Measurements from ENCODE around the gene KBTBD12. TPM values are rescaled to one million over a fixed set of nuclear protein-coding genes. Genes with fewer than 3 reads are reported as not detected.

The KBTBD12 gene
- total and polyA plus RNA-seq, 2 of the 13 experiments (the other 11 are each of a cell fraction or from before 2014, with no cell fraction given): not detected

- Histone ChIP-seq H3K4me2 (ENCODE audit: low read depth, low read length) (no peak overlapping the region), H3K27me3 (ENCODE audit: control insufficient read depth in 1 of 2, insufficient read depth in 2 of 2, low read length in 2 of 2) (peaks cover 3 to 26% of the 10 kb centered on the region in 2 experiments; a peak in 4 of 5 replicates), H3K36me3 (replicated peaks in 1 of 2; ENCODE audit: control insufficient read depth in 1 of 2, insufficient read depth in 2 of 2, low read length in 2 of 2) (no peaks in the 10 kb centered on the region), H3K27ac (ENCODE audit: extremely low read length, insufficient read depth, low read length) (no peak overlapping the region), H4K20me1 (ENCODE audit: insufficient read depth, low read length) (no peaks in the 10 kb centered on the region), H3K79me2 (ENCODE audit: insufficient read depth, low read length) (no peaks in the 10 kb centered on the region), H3K9ac (ENCODE audit: insufficient read depth, low read depth, low read length) (no peak overlapping the region), H3K4me3 (replicated peaks in 1 of 3; ENCODE audit: insufficient read depth in 1 of 3, low read depth in 2 of 3, low read length in 3 of 3) (no peak overlapping the region), H3K9me3 (ENCODE audit: low read length) (no peaks in the 10 kb centered on the region), H2AFZ (ENCODE audit: low read length) (no peak overlapping the region), H3K4me1 (ENCODE audit: insufficient read depth, low read length) (no peaks in the 10 kb centered on the region)
- DNase-seq (ENCODE audit: low spot score) (no peak), ATAC-seq (no peak), FAIRE-seq (no peak)
- TF ChIP-seq MAFK (conservative IDR thresholded peaks at IDR 0.05 in 1 of 2, IDR thresholded peaks at IDR 0.05 in 1 of 2; ENCODE audit: low read length in 2 of 2) (0 out of 4 replicates have a peak, but pooled peaks of 1 of the 2 experiments have one; percentile 7), ZNF562 (CRISPR knock-in tag; IDR thresholded peaks at IDR 0.05; ENCODE audit: borderline replicate concordance) (no peak), ZC3H4 (CRISPR knock-in tag; IDR thresholded peaks at IDR 0.05; ENCODE audit: borderline replicate concordance) (no peak)
- intact Hi-C loops (cut with micrococcal nuclease; ENCODE audit: unreplicated experiment) (no loop called here), in situ Hi-C loops (cut with HindIII; ENCODE audit: extremely low pct_ligation_motif_present, low pct_unique_long_range_greater_than_20kb) (no loop called here)
- POLR2A ChIA-PET: no interaction called here
- CTCF ChIA-PET (ENCODE audit: low intra/inter-chr PET ratio, low total read pairs): no interaction called here
- BruUV-seq (replicated peaks): no TSS peak
Observed at GRCh38 chr3:127884041-127884440, 31.0 kb upstream of the KBTBD12 start.

DNA sequence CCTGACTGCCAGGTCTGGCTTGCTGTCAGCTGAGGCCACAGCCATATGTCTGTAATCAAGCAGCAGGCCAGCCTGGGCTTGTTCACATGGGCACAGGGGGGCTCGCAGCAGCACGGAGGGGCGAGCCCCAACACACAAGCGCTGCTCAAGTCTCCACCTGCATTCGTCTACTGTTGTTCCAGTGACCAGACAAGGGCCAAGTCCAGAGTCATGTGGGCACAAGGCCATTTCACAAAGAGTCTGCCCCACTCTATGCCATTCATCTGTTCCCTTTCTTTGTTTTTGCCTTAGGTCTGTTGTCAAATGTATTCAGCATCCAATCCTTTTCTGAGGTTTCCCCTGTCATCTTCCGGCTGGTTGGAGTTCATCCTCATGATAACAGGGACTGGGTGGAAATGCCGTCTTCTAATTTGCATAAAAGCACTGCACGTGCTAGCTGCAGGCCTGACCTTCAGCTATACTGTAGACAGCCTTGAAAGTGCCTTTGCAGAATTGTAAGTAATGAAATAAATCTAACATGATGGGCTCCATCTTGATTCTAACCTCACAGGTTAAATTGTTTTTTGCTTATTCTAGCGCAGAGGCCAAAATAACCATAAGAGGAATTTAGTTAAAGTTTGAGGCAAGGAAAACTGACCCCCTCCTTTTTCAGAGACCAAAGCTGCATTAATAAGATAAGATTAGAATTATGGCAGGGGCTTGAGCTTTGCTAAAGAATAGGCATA, 28.6 kb upstream of the KBTBD12 start:
- intact Hi-C loops (cut with micrococcal nuclease; ENCODE audit: unreplicated experiment): no loop called here
- Histone ChIP-seq H3K9ac (ENCODE audit: insufficient read depth, low read depth, low read length) (no peak overlapping the region), H3K4me1 (ENCODE audit: insufficient read depth, low read length) (no peaks in the 10 kb centered on the region), H3K27me3 (ENCODE audit: control insufficient read depth in 1 of 2, insufficient read depth in 2 of 2, low read length in 2 of 2) (peaks cover 4 to 29% of the 10 kb centered on the region in 2 experiments; a peak in 4 of 5 replicates), H3K79me2 (ENCODE audit: insufficient read depth, low read length) (no peaks in the 10 kb centered on the region), H3K36me3 (replicated peaks in 1 of 2; ENCODE audit: control insufficient read depth in 1 of 2, insufficient read depth in 2 of 2, low read length in 2 of 2) (no peaks in the 10 kb centered on the region), H3K9me3 (ENCODE audit: low read length) (no peaks in the 10 kb centered on the region), H3K4me3 (replicated peaks in 1 of 3; ENCODE audit: insufficient read depth in 1 of 3, low read depth in 2 of 3, low read length in 3 of 3) (no peak overlapping the region), H2AFZ (ENCODE audit: low read length) (no peak overlapping the region), H4K20me1 (ENCODE audit: insufficient read depth, low read length) (no peaks in the 10 kb centered on the region), H3K4me2 (ENCODE audit: low read depth, low read length) (no peak overlapping the region), H3K27ac (ENCODE audit: extremely low read length, insufficient read depth, low read length) (no peak overlapping the region)
- no TSS peak for BruUV-seq (replicated peaks)
- no peak for FAIRE-seq
- in situ Hi-C loops (cut with HindIII; ENCODE audit: extremely low pct_ligation_motif_present, low pct_unique_long_range_greater_than_20kb): no loop called here
- WGBS (ENCODE audit: low lambda C conversion rate): 30% methylated on average over 6 of the region's 9 CpGs
- ChIA-PET CTCF (ENCODE audit: low intra/inter-chr PET ratio, low total read pairs) (no interaction called here), POLR2A (no interaction called here)
- ATAC-seq: no peak
- DNase-seq (ENCODE audit: low spot score): no peak
- TF ChIP-seq, protein P1, sequence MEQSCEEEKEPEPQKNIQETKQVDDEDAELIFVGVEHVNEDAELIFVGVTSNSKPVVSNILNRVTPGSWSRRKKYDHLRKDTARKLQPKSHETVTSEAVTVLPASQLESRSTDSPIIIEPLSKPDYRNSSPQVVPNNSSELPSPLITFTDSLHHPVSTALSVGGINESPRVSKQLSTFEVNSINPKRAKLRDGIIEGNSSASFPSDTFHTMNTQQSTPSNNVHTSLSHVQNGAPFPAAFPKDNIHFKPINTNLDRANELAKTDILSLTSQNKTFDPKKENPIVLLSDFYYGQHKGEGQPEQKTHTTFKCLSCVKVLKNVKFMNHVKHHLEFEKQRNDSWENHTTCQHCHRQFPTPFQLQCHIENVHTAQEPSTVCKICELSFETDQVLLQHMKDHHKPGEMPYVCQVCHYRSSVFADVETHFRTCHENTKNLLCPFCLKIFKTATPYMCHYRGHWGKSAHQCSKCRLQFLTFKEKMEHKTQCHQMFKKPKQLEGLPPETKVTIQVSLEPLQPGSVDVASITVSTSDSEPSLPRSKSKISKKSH (CRISPR knock-in tag; IDR thresholded peaks at IDR 0.05; ENCODE audit: borderline replicate concordance): no peak
- TF ChIP-seq, protein P2, sequence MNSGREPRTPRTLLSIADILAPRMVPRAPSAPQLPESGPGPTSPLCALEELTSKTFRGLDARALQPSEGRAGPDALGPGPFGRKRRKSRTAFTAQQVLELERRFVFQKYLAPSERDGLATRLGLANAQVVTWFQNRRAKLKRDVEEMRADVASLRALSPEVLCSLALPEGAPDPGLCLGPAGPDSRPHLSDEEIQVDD (CRISPR knock-in tag; IDR thresholded peaks at IDR 0.05; ENCODE audit: borderline replicate concordance): no peak
- TF ChIP-seq MATR3 (CRISPR knock-in tag; IDR thresholded peaks at IDR 0.05) (no peak), RERE (CRISPR knock-in tag; IDR thresholded peaks at IDR 0.05; ENCODE audit: low read depth) (no peak), SRSF9 (IDR thresholded peaks at IDR 0.05; ENCODE audit: borderline replicate concordance, insufficient read depth, low read depth, low read length, poor library complexity, severe bottlenecking) (no peak), ZNF296 (CRISPR knock-in tag; conservative IDR thresholded peaks at IDR 0.05) (no peak)

Measured in HepG2 (cell line).